Measurements from ENCODE around the gene CHKA.

CHKA gene

GRCh38 chr11:68071281-68072048 is 49.7 kb downstream of the CHKA start:
- DNase-seq, result no peak

GRCh38 chr11:68067991-68068390 is 53.2 kb downstream of the CHKA start:
- no peak for DNase-seq

- no peak for DNase-seq
Measured at GRCh38 chr11:68066742-68067141, 54.4 kb downstream of the CHKA start.

- no peak for DNase-seq
Measured at GRCh38 chr11:68065841-68066240, 55.3 kb downstream of the CHKA start.

- no peak for DNase-seq
Measured at GRCh38 chr11:68064926-68065325, 56.3 kb downstream of the CHKA start.

GRCh38 chr11:68061508-68061907 is 59.7 kb downstream of the CHKA start:
- DNase-seq, result no peak

- no peak for DNase-seq
Measured at GRCh38 chr11:68057807-68058206, 63.4 kb downstream of the CHKA start.

- no peak for DNase-seq
Measured at GRCh38 chr11:68056317-68057285, 64.6 kb downstream of the CHKA start.

- DNase-seq, result no peak
Measured at GRCh38 chr11:68053981-68054812, 67.0 kb downstream of the CHKA start.

GRCh38 chr11:68053117-68053516 is 68.1 kb downstream of the CHKA start:
- DNase-seq, result no peak

GRCh38 chr11:68052137-68052873 is 68.9 kb downstream of the CHKA start:
- DNase-seq, result no peak

GRCh38 chr11:68051191-68052136 is 69.7 kb downstream of the CHKA start:
- DNase-seq, result no peak

GRCh38 chr11:68050371-68050841 is 70.8 kb downstream of the CHKA start:
- DNase-seq, result no peak

GRCh38 chr11:68049509-68050370 is 71.4 kb downstream of the CHKA start:
- DNase-seq, result no peak

GRCh38 chr11:68048681-68049508 is 72.3 kb downstream of the CHKA start:
- DNase-seq, result no peak

- DNase-seq, result no peak
Measured at GRCh38 chr11:68047437-68048290, 73.5 kb downstream of the CHKA start.

- no peak for DNase-seq
Measured at GRCh38 chr11:68044898-68045351, 76.3 kb downstream of the CHKA start.
